ENCODE results near the gene RXRA.

Gene RXRA

GRCh38 chr9:134375430-134376385, 49.5 kb downstream of the RXRA start:
- no peak for TF ChIP-seq REST (IDR thresholded peaks at IDR 0.05; ENCODE audit: insufficient read depth in 1 of 2, low read depth in 2 of 2, low read length in 2 of 2)

- no peak for TF ChIP-seq REST (IDR thresholded peaks at IDR 0.05; ENCODE audit: insufficient read depth in 1 of 2, low read depth in 2 of 2, low read length in 2 of 2)
- TF ChIP-seq FOXP2 (optimal IDR thresholded peaks at IDR 0.05; ENCODE audit: borderline replicate concordance, extremely low read depth, extremely low read length, insufficient read depth): no peak
- TF ChIP-seq POLR2AphosphoS5 (IDR thresholded peaks at IDR 0.05; ENCODE audit: low read depth, low read length): no peak
- TF ChIP-seq SIN3A (IDR thresholded peaks at IDR 0.05; ENCODE audit: borderline replicate concordance, insufficient read depth, low read length): no peak
- no peak for TF ChIP-seq TAF1 (IDR thresholded peaks at IDR 0.05; ENCODE audit: borderline replicate concordance, insufficient read depth, low read length)
Measured at GRCh38 chr9:134376386-134377142, 50.3 kb downstream of the RXRA start.

- TF ChIP-seq FOXP2 (optimal IDR thresholded peaks at IDR 0.05; ENCODE audit: borderline replicate concordance, extremely low read depth, extremely low read length, insufficient read depth): no peak
- TF ChIP-seq POLR2AphosphoS5 (IDR thresholded peaks at IDR 0.05; ENCODE audit: low read depth, low read length): no peak
Measured at GRCh38 chr9:134377143-134377484, 50.9 kb downstream of the RXRA start.

- TF ChIP-seq SIN3A (IDR thresholded peaks at IDR 0.05; ENCODE audit: borderline replicate concordance, insufficient read depth, low read length) (no peak), TAF1 (IDR thresholded peaks at IDR 0.05; ENCODE audit: borderline replicate concordance, insufficient read depth, low read length) (no peak), POLR2AphosphoS5 (IDR thresholded peaks at IDR 0.05; ENCODE audit: low read depth, low read length) (no peak), REST (IDR thresholded peaks at IDR 0.05; ENCODE audit: insufficient read depth in 1 of 2, low read depth in 2 of 2, low read length in 2 of 2) (no peak), FOXP2 (optimal IDR thresholded peaks at IDR 0.05; ENCODE audit: borderline replicate concordance, extremely low read depth, extremely low read length, insufficient read depth) (no peak)
Measured at GRCh38 chr9:134377976-134378375, 51.7 kb downstream of the RXRA start.

- TF ChIP-seq SIN3A (IDR thresholded peaks at IDR 0.05; ENCODE audit: borderline replicate concordance, insufficient read depth, low read length): no peak
Measured at GRCh38 chr9:134378901-134379338, 52.7 kb downstream of the RXRA start.

GRCh38 chr9:134379831-134380365, 53.6 kb downstream of the RXRA start:
- TF ChIP-seq FOXP2 (optimal IDR thresholded peaks at IDR 0.05; ENCODE audit: borderline replicate concordance, extremely low read depth, extremely low read length, insufficient read depth) (no peak), POLR2AphosphoS5 (IDR thresholded peaks at IDR 0.05; ENCODE audit: low read depth, low read length) (no peak), SIN3A (IDR thresholded peaks at IDR 0.05; ENCODE audit: borderline replicate concordance, insufficient read depth, low read length) (no peak), TAF1 (IDR thresholded peaks at IDR 0.05; ENCODE audit: borderline replicate concordance, insufficient read depth, low read length) (no peak), REST (IDR thresholded peaks at IDR 0.05; ENCODE audit: insufficient read depth in 1 of 2, low read depth in 2 of 2, low read length in 2 of 2) (no peak)
